GM18867 (cell line): ENCODE measurements around the gene OR6N1.

Experiments used
- ATAC-seq: cut with Tn5 transposase; IDR thresholded peaks from one replicate; pipeline ENCODE4 v1.9.1; 2021; ENCODE audit warnings: mild to moderate bottlenecking, moderate library complexity; ENCODE audit not compliant: unreplicated experiment

OR6N1 gene

GRCh38 chr1:158754420-158754819, 17.6 kb downstream of the OR6N1 start, which contains the start of gene OR6K6:
Gene OR6K6, plus strand, starts transcription at chr1:158754720. Its CDS starts 168 bp downstream, at chr1:158754888.
- no peak for ATAC-seq

GRCh38 chr1:158752155-158752712, 19.8 kb downstream of the OR6N1 start:
- ATAC-seq: no peak

DNA sequence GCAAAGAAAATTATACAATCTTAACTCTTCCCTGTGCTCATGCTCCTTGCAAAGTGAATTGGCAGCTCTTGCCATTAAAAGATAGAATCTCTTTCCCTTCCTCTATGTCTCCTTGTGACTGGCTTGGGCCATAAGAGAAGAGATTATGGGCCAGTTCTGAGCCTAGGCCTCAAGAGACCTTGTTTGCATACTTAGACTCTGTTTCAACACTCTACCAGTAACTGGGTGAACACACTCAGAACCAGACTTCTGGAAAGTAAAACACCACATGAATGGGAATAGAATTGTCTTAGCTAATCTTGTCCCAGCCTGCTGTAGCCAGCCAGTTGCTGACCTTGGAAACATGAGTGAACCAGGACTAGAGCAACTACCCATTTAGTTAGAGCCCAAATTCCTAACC, 36.1 kb downstream of the OR6N1 start:
- no peak for ATAC-seq

DNA sequence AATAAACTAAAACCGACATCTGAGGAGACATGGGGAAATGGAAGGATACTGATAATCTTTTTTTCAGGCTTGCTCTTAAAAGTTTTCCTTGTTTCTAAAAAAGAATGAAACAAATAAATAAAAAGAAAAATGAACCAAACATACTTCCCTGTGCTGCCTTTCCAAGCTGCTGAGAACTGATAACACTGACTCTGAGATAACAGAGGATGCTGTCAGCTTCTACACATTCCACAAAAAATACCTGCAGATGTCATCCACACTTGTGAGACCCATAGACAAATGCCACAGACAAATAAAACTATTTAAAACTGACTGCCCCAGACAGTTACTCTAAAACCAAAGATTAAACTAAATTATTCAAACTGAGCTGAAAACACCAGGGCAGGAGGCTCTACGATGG, 39.5 kb downstream of the OR6N1 start:
- ATAC-seq: no peak

GRCh38 chr1:158731707-158732106, 40.3 kb downstream of the OR6N1 start:
- no peak for ATAC-seq

GRCh38 chr1:158730453-158730852, 41.5 kb downstream of the OR6N1 start:
- ATAC-seq: no peak

DNA sequence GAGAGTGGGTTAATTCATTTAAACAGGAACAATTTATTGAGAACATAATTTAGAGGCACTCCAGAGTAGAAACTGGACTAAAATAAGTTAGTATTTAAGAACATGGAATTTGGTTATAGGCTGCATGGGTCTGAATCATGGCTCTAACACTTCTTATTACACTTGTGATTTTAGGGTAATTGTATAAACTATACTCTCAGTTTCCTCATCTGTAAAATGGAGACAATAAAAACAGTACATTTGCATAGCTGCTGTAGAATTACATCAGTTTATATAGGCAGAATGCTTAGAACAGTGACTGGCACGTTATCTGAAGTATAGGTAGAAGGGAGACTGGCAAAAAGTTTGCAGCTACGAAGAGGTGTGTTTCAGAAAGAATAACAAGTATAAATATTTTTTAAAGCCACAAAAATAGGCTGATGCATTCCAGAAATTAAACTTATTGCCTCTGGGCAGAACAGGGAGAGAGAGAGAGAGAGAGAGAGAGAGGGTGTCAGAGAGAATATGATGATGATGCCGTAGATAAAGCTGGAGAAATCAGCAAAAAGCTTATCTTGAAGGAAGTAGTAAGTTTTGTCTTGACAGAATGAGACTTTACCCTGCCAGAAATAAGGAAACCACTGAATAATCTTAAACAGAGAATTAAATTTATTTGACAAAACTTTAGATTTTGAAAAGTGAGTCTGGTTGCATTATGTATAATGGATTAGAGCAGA, 43.3 kb downstream of the OR6N1 start:
- no peak for ATAC-seq

- no peak for ATAC-seq
Observed at GRCh38 chr1:158724442-158724841, 47.6 kb downstream of the OR6N1 start.

DNA sequence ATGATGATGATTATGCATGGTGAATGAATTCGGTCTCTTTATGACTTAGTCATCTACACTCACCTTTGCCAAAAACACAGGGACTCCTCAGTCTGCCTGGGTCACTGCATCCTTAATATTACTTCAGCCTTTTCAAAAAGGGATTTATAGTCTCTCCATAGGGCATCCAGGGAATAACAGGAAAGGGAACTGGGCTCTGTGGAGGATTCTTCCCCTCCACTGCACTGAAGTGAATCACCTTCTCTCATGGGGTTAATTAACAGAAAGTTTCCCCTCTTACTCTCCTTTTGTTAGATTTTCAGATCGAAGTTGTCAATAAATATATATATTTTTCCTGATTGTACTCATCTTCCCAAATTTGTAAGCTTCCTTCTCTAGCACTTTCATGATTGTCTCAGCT, 51.4 kb downstream of the OR6N1 start, which contains the start of gene OR6K3:
Gene OR6K3, minus strand, starts transcription at position 101 of the 400 bp plus-strand sequence. CDS start 2,605 bp downstream, outside the sequence.
- no peak for ATAC-seq

- no peak for ATAC-seq
Observed at GRCh38 chr1:158719664-158720063, 52.3 kb downstream of the OR6N1 start.

DNA sequence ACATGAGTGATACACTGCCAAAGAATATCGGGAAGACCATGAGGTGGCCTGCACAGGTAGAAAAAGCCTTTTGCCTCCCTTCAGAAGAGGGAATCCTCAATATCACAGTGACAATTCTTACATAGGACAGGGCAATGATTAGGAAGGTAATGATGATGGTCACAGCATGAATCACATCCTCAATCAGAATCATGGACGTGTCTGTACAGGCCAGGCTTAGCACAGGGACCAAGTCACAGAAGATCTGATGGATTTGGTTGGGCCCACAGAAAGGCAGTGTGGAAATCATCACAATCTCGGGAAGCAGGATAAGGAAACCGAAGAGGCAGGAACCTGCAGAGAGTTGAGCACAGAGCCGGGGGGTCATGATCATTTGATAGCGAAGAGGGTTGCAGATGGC, 54.7 kb downstream of the OR6N1 start:
- no peak for ATAC-seq

GRCh38 chr1:158716335-158716734, 55.7 kb downstream of the OR6N1 start:
- no peak for ATAC-seq

DNA sequence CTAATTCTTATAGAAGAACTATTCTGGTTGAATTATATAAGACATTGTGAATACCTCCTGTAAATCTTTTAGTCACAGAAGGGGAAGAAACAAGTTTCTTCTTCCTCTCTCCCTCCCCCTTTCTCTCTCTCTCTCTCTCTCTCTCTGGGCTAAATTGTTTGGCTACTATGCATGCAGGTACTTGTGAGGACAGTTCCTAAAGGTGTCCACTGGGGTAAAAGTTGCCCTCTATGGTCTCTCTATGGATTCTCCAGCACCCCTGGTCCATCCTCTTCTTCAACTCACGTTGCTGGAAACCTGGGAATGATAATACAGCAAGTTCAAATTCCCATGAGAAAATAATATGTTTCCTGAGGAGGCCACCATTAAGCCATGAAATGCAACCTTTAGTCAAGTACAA, 57.2 kb downstream of the OR6N1 start:
- no peak for ATAC-seq
